Measurements from ENCODE around the gene TMEM198. TPM values are rescaled to one million over a fixed set of nuclear protein-coding genes. Genes with fewer than 3 reads are reported as not detected.
A peak's percentile ranks its signal among the peaks of the same experiment; 100 is the strongest.

Gene TMEM198
- total and polyA plus RNA-seq, 9 of the 15 experiments (the other 6 are each of a cell fraction or from before 2014, with no cell fraction given) = 0.03 to 3.8 (median 1.0) TPM

DNA sequence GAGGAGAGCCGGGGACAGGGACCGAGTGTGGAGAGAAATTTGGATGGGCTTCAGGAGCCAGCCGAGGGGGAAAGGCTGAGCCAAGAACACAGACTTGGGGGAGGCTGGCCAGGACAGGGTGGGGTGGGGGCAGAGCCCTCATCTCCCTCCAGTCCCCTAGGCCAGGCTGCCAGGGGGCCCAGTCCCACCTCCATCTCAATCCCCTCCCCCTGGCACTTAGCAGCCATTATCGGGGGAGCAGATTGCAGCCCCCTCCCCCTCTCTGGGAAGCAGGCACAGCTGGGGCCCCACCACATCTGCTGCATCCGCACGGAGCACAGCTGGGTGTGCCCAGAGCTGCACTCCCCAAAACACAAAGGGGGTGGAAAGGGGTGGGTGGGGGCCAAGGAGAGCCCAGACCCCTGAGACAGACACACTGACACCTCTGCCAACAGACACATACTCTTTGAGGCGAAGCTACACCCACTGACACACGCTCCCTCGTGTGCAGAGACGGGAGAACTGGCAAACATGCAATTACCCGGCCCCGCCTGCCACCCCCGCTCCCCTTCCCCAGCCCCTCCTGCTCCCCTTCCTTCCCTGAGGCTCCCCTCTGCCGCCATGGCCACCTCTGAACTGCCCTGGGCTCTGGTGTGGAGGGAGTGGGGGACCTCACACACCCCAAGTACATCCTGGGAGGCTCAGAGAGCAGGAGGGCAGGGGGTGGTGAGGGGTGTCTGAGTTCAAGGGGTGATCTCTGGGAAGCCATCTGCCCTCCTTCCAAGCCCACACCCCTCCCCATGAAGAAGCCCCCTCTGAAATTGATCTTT is 34.7 kb upstream of the TMEM198 start:
- 13% methylated on average over 1 of the region's 14 CpGs for WGBS (ENCODE audit: insufficient coverage, low coverage, missing lambda C conversion rate)
- TF ChIP-seq ZBTB33 (CRISPR knock-in tag; IDR thresholded peaks at IDR 0.05) (no peak), RBFOX2 (IDR thresholded peaks at IDR 0.05; ENCODE audit: low read depth, low read length) (peak; percentile 43; the same call in 1 of the 2 replicates), CBFA2T2 (conservative IDR thresholded peaks at IDR 0.05) (peak; percentile 40), FUS (optimal IDR thresholded peaks at IDR 0.05; ENCODE audit: low read depth, low read length) (no peak), CBFA2T3 (IDR thresholded peaks at IDR 0.05) (peak; percentile 55), SUPT5H (IDR thresholded peaks at IDR 0.05) (0 out of 2 replicates have a peak, but pooled peaks have one; percentile 3), YY1 (IDR thresholded peaks at IDR 0.05; ENCODE audit: borderline replicate concordance in 1 of 3, control insufficient read depth in 1 of 3, extremely low read depth in 1 of 3, insufficient read depth in 3 of 3, insufficient read length in 1 of 3, insufficient replicate concordance in 2 of 3, low read depth in 1 of 3, low read length in 2 of 3) (peak in 1 of 3 experiments; percentile 9)
- Histone ChIP-seq H3K9me1 (ENCODE audit: control insufficient read depth, insufficient read depth, low read length) (no peaks in the 10 kb centered on the region), H3K9ac (ENCODE audit: insufficient read depth in 1 of 2, low read depth in 2 of 2, low read length in 2 of 2) (peak overlapping the region; percentile 63 to 78), H3K27me3 (ENCODE audit: control insufficient read depth in 2 of 2, insufficient read depth in 2 of 2, low read length in 2 of 2) (no peaks in the 10 kb centered on the region), H3K4me2 (ENCODE audit: insufficient read depth, low read length) (peak overlapping the region; percentile 78), H3K79me2 (ENCODE audit: control insufficient read depth, insufficient read depth, low read length) (no peaks in the 10 kb centered on the region; the same call in 2 of the 3 replicates), H3K27ac (ENCODE audit: extremely low read depth, low read depth, low read length) (peak overlapping the region; percentile 89), H3K4me3 (no peak overlapping the region), H3K36me3 (ENCODE audit: control insufficient read depth, insufficient read depth, low read length) (peaks cover 35% of the 10 kb centered on the region; the same call in 1 of the 3 replicates), H3K4me1 (replicated peaks in 1 of 2; ENCODE audit: control insufficient read depth in 2 of 2, insufficient read depth in 2 of 2, low read length in 2 of 2) (peaks cover 64 to 92% of the 10 kb centered on the region in 2 experiments), H2AFZ (ENCODE audit: low read depth, low read length) (no peak overlapping the region), H4K20me1 (replicated peaks; ENCODE audit: control insufficient read depth, insufficient read depth, low read length) (no peaks in the 10 kb centered on the region), H3K9me3 (replicated peaks; ENCODE audit: control insufficient read depth, insufficient read depth, low read depth, low read length) (no peaks in the 10 kb centered on the region)
- CTCF ChIA-PET (ENCODE audit: low intra/inter-chr PET ratio) = interaction anchor here (0.7 to 1.4 kb wide), 3 partner anchors 14 to 107 kb away, joined by 3 to 8 read pairs (median 3); a partner anchor contains a TSS
- peak in 1 of 4 experiments; percentile 19 for DNase-seq (ENCODE audit: extremely low read depth in 1 of 4, low spot score in 3 of 4)
- intact Hi-C loops (cut with micrococcal nuclease) = no loop called here
- POLR2A ChIA-PET = interaction anchor here (1.0 to 3.4 kb wide), 2 partner anchors 9 to 18 kb away, joined by 3 to 37 read pairs; partner anchors contain the start of gene GMPPA
- in situ Hi-C loops (cut with MboI) = no loop called here
- no peak for FAIRE-seq
- ATAC-seq = peak; percentile 14
- no TSS peak for BruUV-seq (replicated peaks)

All from K562 (cell line).